ENCODE measurements around the gene APC2. TPM values are rescaled to one million over a fixed set of nuclear protein-coding genes. Genes with fewer than 3 reads are reported as not detected.

The APC2 gene
- total RNA-seq, 2 donors from 2014 or later = 0.38 to 0.57 TPM

DNA sequence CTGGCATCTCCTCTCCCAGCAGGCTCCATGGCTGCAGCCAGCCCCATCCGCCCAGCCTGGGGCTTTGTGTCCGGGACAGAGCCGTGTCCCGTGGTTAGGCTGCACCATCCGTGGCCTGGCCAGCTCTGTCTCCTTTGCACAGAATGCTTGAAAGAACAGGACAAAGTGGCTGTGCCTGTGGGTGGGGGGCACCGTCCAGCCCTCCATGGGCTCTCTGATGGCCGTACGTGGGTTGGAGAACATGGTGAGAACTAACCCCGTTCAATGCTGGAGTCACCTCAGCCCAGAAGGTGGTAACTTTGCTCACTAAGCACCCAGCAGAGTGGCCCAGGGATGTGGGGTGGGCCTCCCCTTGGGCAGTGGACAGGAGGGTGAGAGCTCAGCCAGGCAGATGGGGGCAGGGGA, 8.9 kb upstream of the APC2 start:
- H3K27ac Mint-ChIP-seq = no peak overlapping the region
- no peaks in the 10 kb centered on the region for H3K27me3 ChIP-seq (ENCODE audit: control insufficient read depth, insufficient read depth, low read length, poor library complexity, severe bottlenecking)
- no peak overlapping the region for H3K27ac ChIP-seq (ENCODE audit: low read depth, low read length)
- H3K9ac ChIP-seq (ENCODE audit: extremely low read depth, low read length, poor library complexity, severe bottlenecking) = no peak overlapping the region
- H3K4me3 ChIP-seq (ENCODE audit: low read length) = no peak overlapping the region
- H3K27me3 Mint-ChIP-seq (ENCODE audit: insufficient read depth) = peaks cover 12% of the 10 kb centered on the region
- no peaks in the 10 kb centered on the region for H3K9me3 ChIP-seq (ENCODE audit: control insufficient read depth, low read length)
- peaks cover 8% of the 10 kb centered on the region for H3K4me1 Mint-ChIP-seq
- 95 to 98% methylated on average over 4 to 9 of the region's 9 CpGs for WGBS, 2 experiments (ENCODE audit: insufficient coverage in 1 of 2, insufficient read length in 1 of 2)
- H3K4me1 ChIP-seq (ENCODE audit: control insufficient read depth, insufficient read depth, low read length) = no peaks in the 10 kb centered on the region
- peak overlapping the region; percentile 95 for H3K4me3 Mint-ChIP-seq
- H3K9me3 Mint-ChIP-seq = no peaks in the 10 kb centered on the region
- TF ChIP-seq, protein P1, sequence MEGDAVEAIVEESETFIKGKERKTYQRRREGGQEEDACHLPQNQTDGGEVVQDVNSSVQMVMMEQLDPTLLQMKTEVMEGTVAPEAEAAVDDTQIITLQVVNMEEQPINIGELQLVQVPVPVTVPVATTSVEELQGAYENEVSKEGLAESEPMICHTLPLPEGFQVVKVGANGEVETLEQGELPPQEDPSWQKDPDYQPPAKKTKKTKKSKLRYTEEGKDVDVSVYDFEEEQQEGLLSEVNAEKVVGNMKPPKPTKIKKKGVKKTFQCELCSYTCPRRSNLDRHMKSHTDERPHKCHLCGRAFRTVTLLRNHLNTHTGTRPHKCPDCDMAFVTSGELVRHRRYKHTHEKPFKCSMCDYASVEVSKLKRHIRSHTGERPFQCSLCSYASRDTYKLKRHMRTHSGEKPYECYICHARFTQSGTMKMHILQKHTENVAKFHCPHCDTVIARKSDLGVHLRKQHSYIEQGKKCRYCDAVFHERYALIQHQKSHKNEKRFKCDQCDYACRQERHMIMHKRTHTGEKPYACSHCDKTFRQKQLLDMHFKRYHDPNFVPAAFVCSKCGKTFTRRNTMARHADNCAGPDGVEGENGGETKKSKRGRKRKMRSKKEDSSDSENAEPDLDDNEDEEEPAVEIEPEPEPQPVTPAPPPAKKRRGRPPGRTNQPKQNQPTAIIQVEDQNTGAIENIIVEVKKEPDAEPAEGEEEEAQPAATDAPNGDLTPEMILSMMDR (conservative IDR thresholded peaks at IDR 0.05) = no peak
- H3K36me3 ChIP-seq (ENCODE audit: control insufficient read depth, insufficient read depth, low read length) = peaks cover 33% of the 10 kb centered on the region
- H3K36me3 Mint-ChIP-seq (ENCODE audit: low read depth) = peaks cover 36% of the 10 kb centered on the region
- DNase-seq = no peak

DNA sequence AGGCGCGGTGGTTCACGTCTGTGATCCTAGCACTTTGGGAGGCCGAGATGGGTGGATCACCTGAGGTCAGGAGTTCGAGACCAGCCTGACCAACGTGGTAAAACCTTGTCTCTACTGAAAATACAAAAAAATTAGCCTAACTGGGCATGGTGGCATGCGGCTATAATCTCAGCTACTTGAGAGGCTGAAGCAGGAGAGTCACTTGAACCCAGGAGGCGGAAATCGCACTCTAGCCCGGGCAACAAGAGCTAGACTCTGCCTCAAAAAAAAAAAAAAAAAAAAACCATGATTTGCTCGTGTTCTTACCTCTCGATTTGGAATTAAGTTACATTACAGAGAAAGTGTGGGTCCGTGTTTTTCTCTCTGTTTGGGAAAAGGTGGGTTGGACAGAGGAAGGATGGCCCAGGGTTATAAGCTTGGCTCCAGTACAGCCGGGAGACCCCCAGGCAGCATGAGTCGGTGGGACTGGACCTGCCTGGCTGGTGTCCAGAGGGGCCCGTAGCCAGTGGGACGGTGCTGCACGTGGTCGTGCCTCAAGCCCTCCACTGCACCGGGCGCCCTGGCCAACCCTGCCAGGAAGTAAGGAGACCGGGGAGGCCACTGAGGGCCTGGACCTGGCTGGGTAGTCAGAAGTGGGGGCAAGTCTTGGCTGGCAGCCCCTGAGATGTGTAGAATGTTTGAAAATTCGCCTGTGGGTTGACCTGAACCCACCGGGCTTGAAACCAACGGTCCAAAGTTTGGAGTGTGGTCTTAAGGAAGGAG, 8.1 kb upstream of the APC2 start:
- H3K9me3 ChIP-seq (ENCODE audit: control insufficient read depth, low read length) = no peaks in the 10 kb centered on the region
- Mint-ChIP-seq H3K27ac (peak overlapping the region; percentile 55), H3K27me3 (ENCODE audit: insufficient read depth) (peaks cover 15% of the 10 kb centered on the region), H3K4me1 (peaks cover 8% of the 10 kb centered on the region), H3K9me3 (no peaks in the 10 kb centered on the region), H3K36me3 (ENCODE audit: low read depth) (peaks cover 36% of the 10 kb centered on the region), H3K4me3 (no peak overlapping the region)
- H3K27ac ChIP-seq (ENCODE audit: low read depth, low read length) = no peak overlapping the region
- peaks cover 7% of the 10 kb centered on the region for H3K27me3 ChIP-seq (ENCODE audit: control insufficient read depth, insufficient read depth, low read length, poor library complexity, severe bottlenecking)
- H3K4me1 ChIP-seq (ENCODE audit: control insufficient read depth, insufficient read depth, low read length) = no peaks in the 10 kb centered on the region
- TF ChIP-seq, protein P1 (conservative IDR thresholded peaks at IDR 0.05) = no peak
- WGBS, 2 experiments (ENCODE audit: insufficient coverage in 1 of 2, insufficient read length in 1 of 2) = 94% methylated on average over 20 to 25 of the region's 25 CpGs
- peaks cover 33% of the 10 kb centered on the region for H3K36me3 ChIP-seq (ENCODE audit: control insufficient read depth, insufficient read depth, low read length)
- H3K9ac ChIP-seq (ENCODE audit: extremely low read depth, low read length, poor library complexity, severe bottlenecking) = no peak overlapping the region
- H3K4me3 ChIP-seq (ENCODE audit: low read length) = no peak overlapping the region
- no peak for DNase-seq

DNA sequence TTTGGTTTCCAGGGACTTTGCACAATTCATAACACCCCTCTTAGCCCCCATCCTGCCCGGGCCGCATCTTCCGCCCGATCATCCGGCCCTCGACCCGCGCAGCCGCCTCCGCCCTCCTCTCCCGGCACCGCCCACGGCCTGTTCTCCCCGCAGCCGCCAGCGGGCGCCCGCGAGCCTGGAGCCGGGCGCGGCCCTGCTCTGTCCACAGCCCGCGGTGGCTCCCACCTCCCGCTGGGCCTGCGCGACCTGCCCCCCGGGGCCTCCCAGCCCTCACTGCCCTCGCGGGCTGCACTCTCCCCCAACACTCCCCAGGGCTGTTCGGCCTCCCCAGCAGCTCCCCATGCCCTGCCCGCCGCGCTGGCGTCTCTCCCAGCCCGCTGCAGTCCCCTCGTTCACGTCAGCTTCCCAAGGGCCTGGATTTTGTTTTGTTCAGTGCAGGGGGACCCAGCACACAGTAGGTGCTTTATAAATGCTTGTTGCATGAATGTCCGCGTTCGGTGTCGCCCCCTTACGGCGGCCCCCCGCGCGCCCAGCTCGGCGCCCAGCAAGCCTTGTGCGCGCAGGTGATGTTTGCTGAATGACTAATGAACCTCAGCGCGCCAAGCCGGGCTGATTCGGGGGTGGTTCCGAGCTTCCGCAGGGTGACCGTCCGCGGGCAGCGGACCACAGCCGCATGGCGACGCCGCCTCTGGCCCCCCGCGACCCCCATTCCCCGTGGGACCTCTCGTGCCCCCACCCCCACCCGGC, 4.6 kb upstream of the APC2 start:
- peaks cover 47% of the 10 kb centered on the region for H3K27me3 Mint-ChIP-seq (ENCODE audit: insufficient read depth)
- no peak overlapping the region for H3K27ac Mint-ChIP-seq
- H3K36me3 ChIP-seq (ENCODE audit: control insufficient read depth, insufficient read depth, low read length) = peaks cover 25% of the 10 kb centered on the region

More for the DNA sequence above, 4.6 kb upstream of the APC2 start:
- DNase-seq = peak; percentile 92
- Histone ChIP-seq H3K27ac (ENCODE audit: low read depth, low read length) (peak overlapping the region; percentile 38), H3K9ac (ENCODE audit: extremely low read depth, low read length, poor library complexity, severe bottlenecking) (no peak overlapping the region), H3K4me1 (ENCODE audit: control insufficient read depth, insufficient read depth, low read length) (no peaks in the 10 kb centered on the region), H3K27me3 (ENCODE audit: control insufficient read depth, insufficient read depth, low read length, poor library complexity, severe bottlenecking) (peaks cover 42% of the 10 kb centered on the region), H3K4me3 (ENCODE audit: low read length) (peak overlapping the region; percentile 67), H3K9me3 (ENCODE audit: control insufficient read depth, low read length) (no peaks in the 10 kb centered on the region)
- Mint-ChIP-seq H3K9me3 (peaks cover 1% of the 10 kb centered on the region), H3K4me1 (peaks cover 1% of the 10 kb centered on the region), H3K4me3 (peak overlapping the region; percentile 54), H3K36me3 (ENCODE audit: low read depth) (peaks cover 25% of the 10 kb centered on the region)
- 4% methylated on average over 25 to 65 of the region's 70 CpGs for WGBS, 2 experiments (ENCODE audit: insufficient coverage in 1 of 2, insufficient read length in 1 of 2)
- TF ChIP-seq, protein P1 (conservative IDR thresholded peaks at IDR 0.05) = peak; percentile 96

Data from endodermal cell (in vitro differentiated cells).